BE2C (cell line): ENCODE measurements around the gene KCTD21.

Experiments
- DNase-seq: peaks from one replicate; pipeline ENCODE4 v3.0.0-alpha.2; 2020
- H3K27me3 ChIP-seq: fragments of 250-450 bp; sonication (Bioruptor Pico); 2 replicates; pipeline ENCODE4 v1.5.1; 2020; ENCODE audit warnings: mild to moderate bottlenecking
- H3K36me3 ChIP-seq: fragments of 250-450 bp; sonication (Bioruptor Pico); 2 replicates; pipeline ENCODE4 v1.5.1; 2020; ENCODE audit warnings: mild to moderate bottlenecking
- H3K4me1 ChIP-seq: fragments of 250-450 bp; sonication (Bioruptor Pico); 2 replicates; pipeline ENCODE4 v1.5.1; 2020
- H3K4me3 ChIP-seq: 2 replicates; pipeline ENCODE4 v1.5.1; 2011; ENCODE audit warnings: low read depth, low read length
- H3K9me3 ChIP-seq: fragments of 250-450 bp; sonication (Bioruptor Pico); 2 replicates; pipeline ENCODE4 v1.5.1; 2020
- CTCF ChIP-seq: IDR thresholded peaks from 2 replicates; pipeline ENCODE4 v1.5.1; 2012; ENCODE audit warnings: mild to moderate bottlenecking, low read depth, low read length

Gene KCTD21

DNA sequence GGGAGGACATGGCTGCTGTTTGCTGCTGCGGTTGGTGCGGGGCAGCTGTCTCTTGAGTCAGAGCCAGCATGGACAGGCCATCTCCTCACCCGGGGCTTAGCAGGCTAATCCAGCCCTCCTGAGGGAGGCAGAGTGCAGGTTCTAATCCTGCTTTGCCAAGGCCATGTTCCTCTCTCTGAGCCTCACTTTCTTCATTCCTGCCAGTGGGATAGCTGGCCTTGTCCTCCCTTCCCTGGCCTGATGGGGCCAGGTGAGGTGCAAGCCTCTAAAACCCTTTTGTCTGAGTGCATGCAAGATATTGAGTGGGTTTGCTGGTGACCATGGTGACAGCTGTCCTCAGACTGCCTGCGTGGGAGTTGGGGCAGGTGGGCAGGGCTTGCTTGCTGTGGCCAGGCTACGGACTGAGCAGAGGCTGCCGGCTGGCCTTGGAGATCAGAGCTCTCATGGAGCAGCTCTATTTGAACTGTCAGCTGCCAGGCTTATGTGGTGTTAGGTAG is 3.8 kb upstream of the KCTD21 start:
- no peak for TF ChIP-seq CTCF
- H3K4me1 ChIP-seq, result no peaks in the 10 kb centered on the region; the same call in none of the 2 replicates
- H3K9me3 ChIP-seq, result no peaks in the 10 kb centered on the region
- H3K27me3 ChIP-seq, result no peaks in the 10 kb centered on the region
- no peak for DNase-seq
- no peaks in the 10 kb centered on the region; the same call in 1 of the 2 replicates for H3K36me3 ChIP-seq
- H3K4me3 ChIP-seq, result no peak overlapping the region

GRCh38 chr11:78190871-78191538 is 2.6 kb upstream of the KCTD21 start:
- Histone ChIP-seq H3K4me1 (no peaks in the 10 kb centered on the region; the same call in none of the 2 replicates), H3K4me3 (no peak overlapping the region), H3K27me3 (no peaks in the 10 kb centered on the region), H3K36me3 (no peaks in the 10 kb centered on the region; the same call in 1 of the 2 replicates), H3K9me3 (no peaks in the 10 kb centered on the region)
- TF ChIP-seq CTCF, result no peak
- no peak for DNase-seq

GRCh38 chr11:78190374-78190773 is 1.9 kb upstream of the KCTD21 start:
- H3K36me3 ChIP-seq, result no peaks in the 10 kb centered on the region
- TF ChIP-seq CTCF, result no peak
- DNase-seq, result no peak
- no peaks in the 10 kb centered on the region; the same call in none of the 2 replicates for H3K4me1 ChIP-seq
- no peak overlapping the region for H3K4me3 ChIP-seq
- H3K9me3 ChIP-seq, result no peaks in the 10 kb centered on the region
- H3K27me3 ChIP-seq, result no peaks in the 10 kb centered on the region

- Histone ChIP-seq H3K9me3 (no peaks in the 10 kb centered on the region), H3K4me1 (no peaks in the 10 kb centered on the region; the same call in none of the 2 replicates), H3K4me3 (peak overlapping the region; percentile 88), H3K36me3 (no peaks in the 10 kb centered on the region), H3K27me3 (no peaks in the 10 kb centered on the region)
- TF ChIP-seq CTCF, result no peak
- DNase-seq, result no peak
These were observed 1.4 kb upstream of the KCTD21 start for GRCh38 chr11:78189851-78190250.

DNA sequence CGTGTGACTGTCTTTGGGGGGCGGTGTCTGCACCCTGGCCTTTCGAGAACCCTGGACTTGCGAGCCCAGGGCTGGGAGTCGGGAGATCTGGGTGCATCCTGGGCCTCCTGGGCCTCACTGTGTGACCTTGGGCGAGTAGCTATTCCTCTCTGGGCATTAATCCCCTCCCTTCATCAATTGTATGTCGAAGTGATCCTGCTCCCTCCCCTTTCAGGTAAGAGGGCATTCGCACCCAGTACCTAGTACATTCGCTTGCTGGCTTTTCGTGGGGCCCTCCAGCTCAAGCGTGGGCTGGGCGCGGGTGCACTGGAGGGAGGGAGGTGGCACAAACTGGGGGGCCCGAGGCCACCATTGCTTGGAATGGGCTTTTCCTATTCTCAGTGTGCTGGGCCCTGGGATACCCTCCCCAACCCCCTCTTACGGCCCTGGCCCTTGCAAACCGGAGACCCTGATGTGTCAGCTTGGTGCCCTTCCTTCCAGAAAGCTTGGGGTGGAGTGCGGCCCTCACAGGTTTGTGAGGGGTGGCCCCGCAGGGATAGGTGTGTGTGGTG is 823 bp upstream of the KCTD21 start:
- Histone ChIP-seq H3K27me3 (no peaks in the 10 kb centered on the region), H3K36me3 (no peaks in the 10 kb centered on the region), H3K4me3 (peak overlapping the region; percentile 88), H3K4me1 (no peaks in the 10 kb centered on the region; the same call in none of the 2 replicates), H3K9me3 (no peaks in the 10 kb centered on the region)
- no peak for TF ChIP-seq CTCF
- no peak for DNase-seq
